ENCODE results near the gene PITX2.

The PITX2 gene

GRCh38 chr4:110622841-110623717, at the start of gene PITX2:
PITX2 (minus strand) TSS chr4:110623077; CDS start chr4:110622460, 617 bp downstream.
- DNase-seq: no peak

GRCh38 chr4:110671679-110672078, 48.8 kb upstream of the PITX2 start:
- DNase-seq: no peak

GRCh38 chr4:110669663-110670062, 46.8 kb upstream of the PITX2 start:
- DNase-seq: no peak

GRCh38 chr4:110668463-110669235, 45.8 kb upstream of the PITX2 start:
- DNase-seq: no peak

GRCh38 chr4:110667670-110668069, 44.8 kb upstream of the PITX2 start:
- no peak for DNase-seq

- DNase-seq: no peak
These were observed 43.2 kb upstream of the PITX2 start for GRCh38 chr4:110666030-110666429.

GRCh38 chr4:110663738-110664444, 41.0 kb upstream of the PITX2 start:
- DNase-seq: no peak

- DNase-seq: no peak
These were observed 40.3 kb upstream of the PITX2 start for GRCh38 chr4:110663206-110663605.

GRCh38 chr4:110660755-110661154, 37.9 kb upstream of the PITX2 start:
- DNase-seq: no peak

- no peak for DNase-seq
These were observed 31.4 kb upstream of the PITX2 start for GRCh38 chr4:110654254-110654635.

- no peak for DNase-seq
These were observed 30.7 kb upstream of the PITX2 start for GRCh38 chr4:110653321-110654253.

GRCh38 chr4:110644008-110644407, 21.1 kb upstream of the PITX2 start:
- no peak for DNase-seq

GRCh38 chr4:110643096-110643495, 20.2 kb upstream of the PITX2 start:
- no peak for DNase-seq

GRCh38 chr4:110641218-110641617, 18.3 kb upstream of the PITX2 start:
- no peak for DNase-seq

GRCh38 chr4:110640576-110640975, 17.7 kb upstream of the PITX2 start:
- no peak for DNase-seq

- no peak for DNase-seq
These were observed 16.6 kb upstream of the PITX2 start for GRCh38 chr4:110639207-110640090.

GRCh38 chr4:110638089-110638746, 15.3 kb upstream of the PITX2 start:
- DNase-seq: no peak

- no peak for DNase-seq
These were observed 14.7 kb upstream of the PITX2 start for GRCh38 chr4:110637408-110638088.

- no peak for DNase-seq
These were observed 14.0 kb upstream of the PITX2 start for GRCh38 chr4:110636680-110637407.

Data from activated T-cell treated with anti-CD3 and anti-CD28 coated beads, Interleukin-2, amount 50 U/mL, for 1 hour (primary cell).